ENCODE data around the gene TTC39C.
"Not testable (repeated sequence)": the region's sequence is repeated elsewhere in the genome, so short reads cannot be mapped to it uniquely, and the experiment has no call there.

Gene TTC39C

DNA sequence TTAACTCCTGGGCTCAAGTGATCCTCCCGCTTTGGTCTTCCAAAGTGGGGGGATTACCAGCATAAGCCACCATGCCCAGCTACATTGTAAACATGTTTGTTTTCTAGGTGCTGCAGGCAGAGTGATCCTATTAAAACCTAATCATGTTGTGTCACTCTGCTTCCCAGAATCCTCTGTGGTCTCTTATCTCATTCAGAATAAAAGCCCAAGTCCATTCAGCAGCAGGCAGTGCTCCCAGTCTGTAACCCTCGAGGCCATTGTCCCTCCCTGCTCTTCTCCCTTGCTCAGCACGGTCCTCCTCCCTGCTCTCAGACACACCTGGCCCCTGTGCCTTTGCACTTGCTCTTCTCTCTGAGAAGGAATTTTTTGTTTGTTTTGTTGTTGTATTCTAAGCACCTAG, 113.2 kb downstream of the TTC39C start:
- DNase-seq (ENCODE audit: low read depth in 2 of 2, low spot score in 1 of 2): no peak

DNA sequence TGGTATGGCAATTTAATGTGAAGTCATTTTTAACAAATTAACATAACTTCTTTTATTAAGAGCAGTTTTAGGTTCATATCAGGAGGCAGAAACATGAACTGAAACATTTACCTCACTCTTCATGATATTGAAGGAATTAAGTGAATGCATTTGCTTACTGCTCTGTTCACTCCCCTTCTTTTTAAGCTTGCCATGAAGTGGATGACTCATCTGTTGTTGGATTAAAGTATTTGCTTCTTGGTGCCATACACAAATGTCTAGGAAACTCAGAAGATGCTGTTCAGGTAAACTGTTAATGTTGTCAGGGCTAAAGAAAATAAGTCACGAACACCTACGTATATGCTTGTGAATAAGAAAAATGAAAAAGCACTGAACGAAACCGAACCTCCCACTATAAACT, 114.1 kb downstream of the TTC39C start:
- DNase-seq (ENCODE audit: low read depth in 2 of 2, low spot score in 1 of 2): no peak

DNA sequence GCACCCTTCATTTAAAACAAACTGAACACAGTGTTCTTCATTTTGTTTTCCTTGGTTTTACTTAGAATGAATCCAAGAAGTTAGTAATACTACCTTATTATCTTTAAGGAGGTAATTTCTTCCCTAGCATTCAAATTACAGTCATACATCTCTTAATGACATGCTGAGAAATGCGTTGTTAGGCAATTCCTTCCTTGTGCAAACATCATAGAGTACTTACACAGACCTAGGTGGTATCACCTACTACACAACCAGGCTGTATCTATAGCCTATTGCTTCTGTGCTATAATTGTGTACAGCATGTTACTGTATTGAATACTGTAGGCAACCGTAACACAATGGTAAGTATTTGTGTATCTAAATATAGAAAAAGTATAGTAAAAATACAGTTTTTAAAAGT, 115.9 kb downstream of the TTC39C start:
- DNase-seq (ENCODE audit: low read depth in 2 of 2, low spot score in 1 of 2): no peak

DNA sequence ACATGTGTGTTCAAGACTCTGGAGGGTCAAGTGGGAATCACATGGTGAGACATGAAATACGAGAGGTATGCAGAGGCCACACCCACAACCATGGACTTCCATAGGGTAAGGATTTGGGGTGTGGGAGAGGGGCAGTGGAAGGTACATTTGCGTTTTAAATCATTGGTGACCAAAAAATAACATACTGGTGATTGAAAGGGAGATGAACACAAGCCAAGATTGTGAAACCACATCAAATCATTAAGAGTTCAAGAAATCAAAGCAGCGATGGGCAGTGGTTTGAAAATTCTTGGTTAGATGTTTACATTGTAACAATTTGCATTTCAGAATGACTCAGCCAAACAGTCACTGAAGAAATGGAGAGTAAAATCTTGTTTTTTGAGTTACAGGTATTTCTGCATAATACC, 122.4 kb downstream of the TTC39C start:
- no peak for DNase-seq (ENCODE audit: low read depth in 2 of 2, low spot score in 1 of 2)

DNA sequence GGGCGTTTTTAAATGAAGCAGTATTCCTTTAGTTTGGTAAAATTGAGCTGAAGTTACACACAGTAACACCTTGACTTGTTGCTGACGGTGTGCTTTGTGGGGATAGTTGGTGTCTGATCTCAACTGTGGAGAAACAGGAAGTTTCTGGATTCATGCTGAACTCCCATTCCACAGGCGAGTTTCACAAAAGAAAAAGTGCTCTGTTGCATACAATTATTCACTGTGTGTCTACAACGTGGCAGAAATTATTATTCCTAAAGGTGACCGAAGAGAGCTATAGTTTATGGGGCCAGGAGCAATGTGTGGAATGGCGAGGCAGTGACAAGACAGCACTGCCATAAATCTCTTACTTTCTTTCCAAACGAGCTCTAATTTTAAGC, 123.8 kb downstream of the TTC39C start:
- no peak for DNase-seq (ENCODE audit: low read depth in 2 of 2, low spot score in 1 of 2)

DNA sequence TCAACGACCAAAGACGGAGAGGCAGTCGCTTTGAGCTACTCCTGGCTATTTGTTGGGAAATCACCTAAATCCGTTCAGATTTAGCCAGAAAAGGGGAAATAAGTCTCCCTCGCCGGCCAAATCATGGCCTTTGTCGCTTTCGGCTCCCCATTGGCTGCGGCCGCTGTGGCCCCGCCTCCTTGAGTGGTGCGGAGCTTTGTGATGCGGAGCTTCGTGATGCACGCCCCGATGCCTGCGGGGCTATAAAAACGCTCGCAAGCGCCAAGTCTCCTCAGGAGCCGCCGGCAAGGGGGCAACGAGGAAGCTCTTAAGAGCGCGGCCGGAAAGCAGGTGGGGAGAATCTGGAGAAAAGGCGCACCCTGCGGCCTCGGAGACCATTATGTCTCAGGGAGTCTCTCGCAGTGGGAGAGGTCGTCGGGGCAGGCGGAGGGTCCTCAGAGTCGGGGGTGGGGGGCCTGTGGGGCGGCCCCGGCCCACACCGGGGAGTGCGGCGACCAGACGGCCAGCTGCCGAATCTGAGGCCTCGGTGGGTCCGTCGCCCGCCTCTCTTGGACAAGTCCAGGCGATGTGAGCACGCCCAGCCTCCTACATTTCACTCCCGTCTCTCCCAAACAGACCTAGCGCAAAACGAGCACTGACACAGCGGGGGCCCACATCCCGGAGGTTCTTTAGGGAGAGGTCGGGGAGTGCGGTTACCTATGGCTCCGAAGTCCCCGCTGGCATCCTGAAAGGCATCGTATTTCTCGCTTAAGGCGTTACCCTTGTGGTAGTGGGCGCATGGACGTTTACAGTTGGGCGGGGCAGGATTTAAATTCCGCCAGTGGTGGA, 124.4 kb downstream of the TTC39C start, which contains the start of gene CABYR:
Gene CABYR, plus strand, starts transcription at position 274 of the 828 bp plus-strand sequence. CDS start 4,053 bp downstream, outside the sequence.
- DNase-seq (ENCODE audit: low read depth in 2 of 2, low spot score in 1 of 2): peak; percentile 35 to 40

DNA sequence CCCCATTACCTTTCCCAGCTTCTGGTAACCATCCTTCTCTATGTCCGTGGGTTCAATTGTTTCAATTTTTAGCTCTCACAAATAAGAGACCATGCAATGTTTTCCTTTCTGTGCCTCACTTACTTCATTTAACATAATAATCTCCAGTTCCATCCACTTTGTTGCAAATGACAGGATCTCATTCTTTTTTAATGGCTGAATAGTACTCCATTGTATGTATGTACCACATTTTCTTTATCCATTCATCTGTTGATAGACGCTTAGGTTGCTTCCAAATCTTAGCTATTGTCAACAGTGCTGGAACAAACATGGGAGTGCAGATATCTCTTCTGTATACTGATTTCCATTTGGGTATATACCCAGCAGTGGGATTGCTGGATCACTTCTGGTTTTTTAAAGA, 126.1 kb downstream of the TTC39C start:
- DNase-seq (ENCODE audit: low read depth in 2 of 2, low spot score in 1 of 2): no peak

DNA sequence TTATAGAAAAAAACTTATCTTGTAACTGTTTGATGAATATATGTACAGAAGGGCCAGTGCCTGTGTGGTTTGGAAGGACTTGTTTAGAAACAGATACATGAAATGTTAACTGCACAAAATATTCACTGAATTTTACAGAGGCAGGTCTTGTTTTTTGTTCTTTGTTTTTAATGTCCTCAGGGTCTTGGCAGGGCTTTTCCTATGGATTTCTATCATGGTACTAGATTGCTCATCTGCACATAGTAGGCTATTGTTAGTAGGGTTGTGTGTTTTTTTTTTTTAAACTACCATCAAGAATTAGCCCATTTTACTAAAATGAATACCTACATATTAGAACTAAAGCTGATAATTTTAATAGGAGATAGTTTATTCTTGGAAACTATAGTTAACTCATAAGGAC, 127.8 kb downstream of the TTC39C start:
- DNase-seq (ENCODE audit: low read depth in 2 of 2, low spot score in 1 of 2): no peak

DNA sequence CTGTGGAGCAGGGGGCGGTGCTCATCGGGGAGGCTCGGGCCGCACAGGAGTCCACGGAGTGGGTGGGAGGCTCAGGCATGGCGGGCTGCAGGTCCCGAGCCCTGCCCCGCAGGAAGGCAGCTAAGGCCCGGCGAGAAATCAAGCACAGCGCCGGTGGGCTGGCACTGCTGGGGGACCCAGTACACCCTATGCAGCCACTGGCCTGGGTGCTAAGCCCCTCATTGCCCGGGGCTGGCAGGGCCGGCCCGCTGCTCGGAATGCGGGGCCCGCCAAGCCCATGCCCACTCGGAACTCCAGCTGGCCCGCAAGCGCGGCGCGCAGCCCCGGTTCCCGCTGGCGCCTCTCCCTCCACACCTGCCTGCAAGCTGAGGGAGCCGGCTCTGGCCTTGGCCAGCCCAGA, 135.0 kb downstream of the TTC39C start:
- DNase-seq (ENCODE audit: low read depth in 2 of 2, low spot score in 1 of 2): not testable (repeated sequence)

DNA sequence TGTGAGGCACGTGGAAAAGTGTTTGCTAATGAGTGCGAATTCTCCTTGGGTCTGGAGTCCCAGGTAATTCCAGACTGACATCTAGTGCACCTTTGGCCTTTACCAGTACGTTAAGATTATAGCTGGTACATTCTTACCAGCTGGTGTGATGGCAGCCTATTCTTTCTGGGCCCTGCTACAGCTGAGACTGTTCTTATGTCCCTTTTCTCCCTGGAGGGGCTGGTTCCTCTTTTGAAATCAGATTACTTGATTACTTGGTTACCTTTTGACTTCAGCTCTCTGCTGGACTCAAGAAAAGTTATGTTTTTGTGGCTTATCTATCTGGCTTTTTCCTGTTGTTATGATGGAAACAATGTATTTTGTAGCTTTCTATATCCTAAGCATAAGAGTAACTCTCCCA, 138.8 kb downstream of the TTC39C start:
- no peak for DNase-seq (ENCODE audit: low read depth in 2 of 2, low spot score in 1 of 2)

DNA sequence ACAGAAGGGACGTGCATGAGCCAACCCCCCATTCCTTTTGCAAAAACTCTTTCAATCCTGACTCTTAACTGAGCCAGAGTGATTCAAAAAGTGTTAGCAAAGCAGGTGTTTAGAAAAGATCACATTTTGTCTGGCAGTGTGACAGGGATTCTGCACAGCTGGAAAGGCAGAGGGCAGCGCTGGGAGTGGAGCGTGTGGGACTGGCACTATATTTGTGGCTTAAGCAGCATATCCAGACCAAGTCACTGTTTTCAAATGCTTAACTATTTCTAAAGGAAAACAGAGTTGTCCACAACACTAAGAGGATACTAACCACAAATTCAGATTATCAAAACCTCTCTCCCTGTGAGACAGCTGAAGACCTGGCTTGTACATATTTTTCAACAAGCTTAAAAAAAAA, 143.3 kb downstream of the TTC39C start:
- no peak for DNase-seq (ENCODE audit: low read depth in 2 of 2, low spot score in 1 of 2)

DNA sequence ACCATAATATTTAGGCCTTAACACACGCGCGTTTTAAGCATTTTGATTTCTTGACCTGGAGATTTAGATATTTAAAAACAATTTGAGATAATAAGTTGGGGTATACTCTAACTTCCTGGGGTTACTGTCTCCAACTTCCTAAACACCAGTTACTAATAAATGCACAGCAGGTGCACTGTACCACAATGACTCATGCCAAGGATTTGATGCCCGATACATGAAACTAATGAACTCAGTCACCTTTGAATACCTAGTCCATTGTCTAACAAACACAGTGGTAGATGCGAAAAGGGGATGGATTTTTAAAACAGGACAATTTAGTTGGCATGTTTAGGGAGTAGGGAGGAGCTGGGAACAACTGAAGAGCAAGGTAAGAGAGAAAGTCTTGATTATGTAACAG, 145.5 kb downstream of the TTC39C start:
- no peak for DNase-seq (ENCODE audit: low read depth in 2 of 2, low spot score in 1 of 2)

DNA sequence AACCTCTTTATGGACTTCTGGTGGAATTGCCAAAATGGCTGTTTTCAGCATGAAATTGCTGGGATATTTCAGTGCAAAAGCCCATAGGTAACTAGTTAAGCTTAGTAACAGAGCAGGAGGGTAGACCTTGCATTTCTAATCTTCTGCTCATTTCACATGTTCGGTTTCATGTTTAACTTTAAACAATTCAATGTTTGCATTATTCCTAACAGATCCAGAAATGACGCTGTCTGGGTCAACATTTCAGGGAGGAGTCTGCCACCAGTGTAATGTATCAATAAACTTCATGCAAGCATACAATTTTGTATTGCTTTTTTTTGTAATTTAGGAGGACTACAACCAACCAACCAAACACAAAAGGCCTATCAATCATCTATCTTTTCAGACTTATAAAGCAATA, 146.8 kb downstream of the TTC39C start:
- DNase-seq (ENCODE audit: low read depth in 2 of 2, low spot score in 1 of 2): no peak

DNA sequence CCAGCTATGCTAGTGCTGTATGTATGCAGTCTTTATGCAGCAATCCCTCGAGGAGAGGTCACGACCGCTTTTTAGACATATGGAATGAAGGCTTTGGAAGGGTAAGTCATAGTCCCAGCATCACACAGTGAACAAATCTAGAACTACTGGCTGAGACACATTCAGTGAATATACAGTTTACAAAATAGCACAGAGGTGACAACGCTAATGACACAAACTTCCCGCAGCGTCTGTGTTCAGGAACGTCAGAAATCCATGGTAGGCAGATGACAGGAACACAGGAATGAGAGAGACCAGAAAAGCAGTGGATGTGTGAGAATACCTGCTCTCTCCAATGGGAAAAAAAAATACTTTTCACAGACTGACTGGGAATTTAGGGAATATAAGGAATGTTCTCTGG, 153.9 kb downstream of the TTC39C start:
- no peak for DNase-seq (ENCODE audit: low read depth in 2 of 2, low spot score in 1 of 2)

DNA sequence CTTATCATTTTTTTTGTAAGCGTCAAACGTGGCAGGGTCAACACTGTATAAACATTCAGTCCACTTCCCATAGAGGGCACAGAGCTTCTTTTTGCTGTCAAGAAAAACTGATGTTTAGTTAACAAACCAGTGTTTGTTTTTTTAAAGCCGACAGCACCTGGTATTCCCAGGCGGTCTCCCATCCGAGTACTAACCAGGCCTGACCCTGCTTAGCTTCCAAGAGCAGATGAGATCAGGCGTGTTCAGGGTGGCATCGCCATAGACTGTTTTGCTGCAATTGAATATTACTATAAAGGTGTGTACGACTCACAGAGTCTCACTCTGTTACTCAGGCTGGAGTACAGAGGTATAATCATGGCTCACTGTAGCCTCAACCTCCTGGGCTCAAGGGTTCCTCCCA, 155.8 kb downstream of the TTC39C start:
- no peak for DNase-seq (ENCODE audit: low read depth in 2 of 2, low spot score in 1 of 2)

DNA sequence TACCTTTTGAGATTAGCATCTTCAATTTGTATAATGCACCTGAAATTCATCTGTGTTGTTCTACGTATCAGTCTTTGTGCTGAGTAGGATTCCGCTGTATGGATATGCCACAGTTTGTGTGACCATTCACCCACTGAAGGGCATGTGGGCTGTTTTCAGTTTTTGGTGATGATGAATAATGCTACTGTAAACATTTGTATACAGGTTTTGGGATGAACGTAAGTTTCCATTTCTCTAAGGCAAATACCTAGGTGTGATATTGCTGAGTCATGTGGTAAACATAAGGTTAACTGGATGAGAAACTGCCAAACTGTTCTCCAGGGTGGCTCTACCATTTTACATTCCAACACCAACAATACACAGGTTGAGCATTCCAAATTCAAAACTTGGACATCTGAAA, 159.4 kb downstream of the TTC39C start:
- no peak for DNase-seq (ENCODE audit: low read depth in 2 of 2, low spot score in 1 of 2)

DNA sequence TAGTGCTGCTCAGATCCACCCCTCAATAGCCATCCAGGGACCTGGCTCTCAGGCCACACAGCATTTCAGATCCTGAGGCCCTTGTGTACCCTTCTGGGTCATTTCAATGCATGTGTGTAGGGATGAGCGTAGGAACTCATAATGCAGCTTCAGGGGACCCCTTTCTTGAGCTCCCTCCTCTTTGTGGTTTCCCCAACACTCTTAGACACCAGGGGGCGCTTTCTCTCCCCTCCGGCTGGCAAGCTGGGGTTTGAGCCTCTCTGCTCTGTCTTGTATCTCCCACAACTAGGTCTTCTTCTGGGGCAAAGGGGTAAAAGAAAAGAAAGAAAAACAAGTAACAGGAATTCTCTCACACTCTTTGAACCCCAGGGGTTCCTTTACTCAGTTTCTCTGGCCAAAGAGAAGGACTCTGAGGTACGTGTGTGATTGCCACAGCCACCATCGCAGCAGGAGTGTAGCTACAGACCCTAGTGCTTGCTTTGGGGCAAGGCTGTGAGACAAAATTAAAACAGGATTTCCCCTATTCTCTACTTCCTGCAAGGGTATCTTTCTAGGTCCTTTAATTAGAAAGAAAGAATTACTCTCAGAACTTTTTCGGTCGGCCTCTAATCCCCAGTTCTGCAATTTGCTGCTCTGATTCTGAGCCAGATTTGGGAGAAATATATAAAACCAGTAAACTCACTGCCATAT, 162.3 kb downstream of the TTC39C start:
- DNase-seq (ENCODE audit: low read depth in 2 of 2, low spot score in 1 of 2): peak in 1 of 2 donors; percentile 4

DNA sequence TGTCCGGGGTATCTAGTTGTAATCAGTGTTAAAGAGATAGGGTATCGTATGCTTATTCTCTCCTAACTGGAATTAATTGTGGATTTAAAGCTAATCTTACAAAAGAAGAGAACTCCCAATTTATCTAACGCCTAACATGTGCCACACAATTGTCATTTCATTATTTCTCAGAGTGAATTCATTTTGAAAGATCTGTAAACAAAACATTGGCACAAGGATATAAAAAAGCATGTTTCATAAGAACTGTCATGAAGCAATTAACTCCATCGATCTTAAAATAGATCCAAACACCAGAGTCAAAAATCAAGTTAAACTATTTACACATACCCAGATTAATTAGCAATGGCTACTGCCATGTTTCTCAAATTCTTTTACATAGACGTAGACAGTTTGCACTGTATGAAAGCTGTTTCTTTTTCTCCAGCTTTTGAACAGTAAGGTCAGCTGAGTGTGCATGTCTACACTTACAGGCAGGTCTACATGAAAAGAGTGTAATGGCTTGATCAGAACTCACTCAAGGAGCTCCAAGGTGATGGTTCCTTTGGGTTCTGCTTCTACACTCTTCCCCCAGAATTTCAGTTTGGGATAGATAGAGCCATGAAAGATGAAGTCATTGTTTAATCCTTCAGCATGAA, 163.1 kb downstream of the TTC39C start:
- DNase-seq (ENCODE audit: low read depth in 2 of 2, low spot score in 1 of 2): no peak

DNA sequence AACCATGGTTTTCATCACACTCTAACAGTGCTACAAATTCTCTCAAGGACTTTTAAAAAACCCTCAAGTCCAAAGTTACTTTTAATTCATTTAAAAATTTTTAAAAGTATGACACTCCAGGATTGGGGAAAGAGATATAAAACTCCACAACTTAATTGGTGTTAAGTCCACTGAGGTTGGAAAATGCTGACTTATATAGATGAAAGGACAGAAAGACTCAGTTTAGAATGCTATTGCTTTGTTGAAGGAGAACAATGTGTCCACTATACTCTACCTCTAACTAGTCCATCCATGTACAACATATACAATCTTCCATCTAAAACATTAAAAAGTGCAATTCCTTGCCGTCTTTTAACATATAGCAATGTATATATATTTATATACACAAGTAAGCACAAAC, 165.5 kb downstream of the TTC39C start:
- no peak for DNase-seq (ENCODE audit: low read depth in 2 of 2, low spot score in 1 of 2)

DNA sequence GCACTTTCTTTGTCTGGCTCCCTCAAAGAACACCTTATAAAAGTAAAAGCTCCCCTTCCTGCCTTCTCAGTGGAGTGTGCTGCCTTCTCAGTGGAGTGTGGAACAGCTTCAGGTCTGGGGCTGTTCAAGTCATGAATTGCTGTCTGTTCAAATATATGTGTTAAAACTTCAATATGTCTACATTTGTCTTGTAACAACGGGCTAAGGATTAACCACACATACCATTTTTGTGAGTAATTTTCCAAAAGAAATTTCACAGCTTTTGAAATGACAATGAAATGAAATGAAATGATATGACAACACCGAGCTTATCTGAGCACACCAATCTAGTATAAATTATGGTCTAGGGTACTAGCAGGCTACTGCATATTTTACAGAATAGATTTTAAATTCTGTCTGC, 167.3 kb downstream of the TTC39C start:
- DNase-seq (ENCODE audit: low read depth in 2 of 2, low spot score in 1 of 2): no peak

All from stimulated activated CD8-positive, alpha-beta memory T cell treated with anti-CD3 and anti-CD28 coated beads, Interleukin-4, amount 100 ng/mL, for 4 hours (primary cell).